ENCODE results near the gene DNAH17.

DNA sequence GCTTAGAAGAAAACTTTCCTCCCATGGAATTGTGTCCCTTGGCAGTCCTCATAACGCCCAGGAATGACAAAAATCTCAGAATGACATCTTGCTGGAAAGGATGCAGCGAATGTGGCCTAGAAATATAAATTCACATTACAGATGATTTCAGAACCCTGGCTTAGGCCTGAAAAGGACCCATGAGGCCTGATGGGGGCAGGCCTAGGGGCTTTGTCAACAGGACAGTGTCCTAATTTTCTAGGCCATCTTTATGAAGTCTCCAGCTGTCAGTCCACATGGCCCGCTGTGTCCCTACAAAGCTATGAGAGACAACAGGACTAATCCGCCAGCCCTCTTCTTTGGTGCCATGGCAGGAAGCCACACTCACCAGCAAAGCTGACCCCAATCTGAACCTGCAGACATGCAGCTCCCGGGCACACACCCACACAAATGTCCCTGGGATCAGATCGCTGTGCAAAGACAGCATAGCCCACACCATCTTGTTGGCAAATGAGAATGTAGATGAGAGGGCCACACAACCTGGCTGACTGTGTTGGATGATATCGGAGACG lies 40.4 kb upstream of the DNAH17 start:
- TF ChIP-seq, protein P1, sequence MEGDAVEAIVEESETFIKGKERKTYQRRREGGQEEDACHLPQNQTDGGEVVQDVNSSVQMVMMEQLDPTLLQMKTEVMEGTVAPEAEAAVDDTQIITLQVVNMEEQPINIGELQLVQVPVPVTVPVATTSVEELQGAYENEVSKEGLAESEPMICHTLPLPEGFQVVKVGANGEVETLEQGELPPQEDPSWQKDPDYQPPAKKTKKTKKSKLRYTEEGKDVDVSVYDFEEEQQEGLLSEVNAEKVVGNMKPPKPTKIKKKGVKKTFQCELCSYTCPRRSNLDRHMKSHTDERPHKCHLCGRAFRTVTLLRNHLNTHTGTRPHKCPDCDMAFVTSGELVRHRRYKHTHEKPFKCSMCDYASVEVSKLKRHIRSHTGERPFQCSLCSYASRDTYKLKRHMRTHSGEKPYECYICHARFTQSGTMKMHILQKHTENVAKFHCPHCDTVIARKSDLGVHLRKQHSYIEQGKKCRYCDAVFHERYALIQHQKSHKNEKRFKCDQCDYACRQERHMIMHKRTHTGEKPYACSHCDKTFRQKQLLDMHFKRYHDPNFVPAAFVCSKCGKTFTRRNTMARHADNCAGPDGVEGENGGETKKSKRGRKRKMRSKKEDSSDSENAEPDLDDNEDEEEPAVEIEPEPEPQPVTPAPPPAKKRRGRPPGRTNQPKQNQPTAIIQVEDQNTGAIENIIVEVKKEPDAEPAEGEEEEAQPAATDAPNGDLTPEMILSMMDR (IDR thresholded peaks at IDR 0.05), result no peak
- no peak for TF ChIP-seq POLR2A (IDR thresholded peaks at IDR 0.05)
